Inferior parietal cortex (tissue), 1 donor: Measurements from ENCODE around the gene NECAB3.
"Not testable (repeated sequence)": the region's sequence is repeated elsewhere in the genome, so short reads cannot be mapped to it uniquely, and the experiment has no call there.

Experiments used
- DNase-seq: peaks from one replicate; pipeline ENCODE4 v3.0.0-alpha.2; 2016; ENCODE audit errors: extremely low spot score

NECAB3 gene

GRCh38 chr20:33650111-33650752 is 24.0 kb downstream of the NECAB3 start:
- no peak for DNase-seq

GRCh38 chr20:33649201-33649681 is 25.0 kb downstream of the NECAB3 start:
- DNase-seq: no peak

- DNase-seq: no peak
Observed at GRCh38 chr20:33648396-33649004, 25.7 kb downstream of the NECAB3 start.

GRCh38 chr20:33647603-33648395 is 26.4 kb downstream of the NECAB3 start:
- no peak for DNase-seq

- DNase-seq: not testable (repeated sequence)
Observed at GRCh38 chr20:33646959-33647602, 27.1 kb downstream of the NECAB3 start.

GRCh38 chr20:33646191-33646590 is 28.0 kb downstream of the NECAB3 start:
- no peak for DNase-seq

GRCh38 chr20:33645396-33645795 is 28.8 kb downstream of the NECAB3 start:
- no peak for DNase-seq

GRCh38 chr20:33645072-33645358 is 29.2 kb downstream of the NECAB3 start:
- no peak for DNase-seq

- DNase-seq: no peak
Observed at GRCh38 chr20:33644313-33645071, 29.7 kb downstream of the NECAB3 start.

GRCh38 chr20:33640287-33640686 is 33.9 kb downstream of the NECAB3 start:
- DNase-seq: no peak

GRCh38 chr20:33636776-33637175 is 37.5 kb downstream of the NECAB3 start:
- DNase-seq: no peak

GRCh38 chr20:33635341-33635740 is 38.9 kb downstream of the NECAB3 start:
- DNase-seq: no peak

- DNase-seq: not testable (repeated sequence)
Observed at GRCh38 chr20:33631910-33632309, 42.3 kb downstream of the NECAB3 start.

- DNase-seq: no peak
Observed at GRCh38 chr20:33630507-33630906, 43.7 kb downstream of the NECAB3 start.

GRCh38 chr20:33629979-33630378 is 44.2 kb downstream of the NECAB3 start:
- DNase-seq: no peak

GRCh38 chr20:33629533-33629932 is 44.7 kb downstream of the NECAB3 start:
- DNase-seq: no peak

- DNase-seq: no peak
Observed at GRCh38 chr20:33627577-33628216, 46.5 kb downstream of the NECAB3 start.

- no peak for DNase-seq
Observed at GRCh38 chr20:33626190-33626589, 48.0 kb downstream of the NECAB3 start.

- no peak for DNase-seq
Observed at GRCh38 chr20:33624399-33624798, 49.8 kb downstream of the NECAB3 start.

- no peak for DNase-seq
Observed at GRCh38 chr20:33622705-33623365, 51.4 kb downstream of the NECAB3 start.
